ENCODE data around the gene SUSD2. TPM values are rescaled to one million over a fixed set of nuclear protein-coding genes. Genes with fewer than 3 reads are reported as not detected.

Gene SUSD2
- total RNA-seq, 2 experiments from 2014 or later = 0.38 to 0.54 TPM

GRCh38 chr22:24232124-24232523 is 50.8 kb downstream of the SUSD2 start:
- Histone ChIP-seq H3K36me3 (ENCODE audit: insufficient read depth, low read length) (no peaks in the 10 kb centered on the region), H3K27ac (ENCODE audit: low read depth, low read length, poor library complexity, severe bottlenecking) (no peak overlapping the region), H3K9me2 (ENCODE audit: insufficient read depth, low read length) (no peaks in the 10 kb centered on the region), H3K4me3 (ENCODE audit: low read depth, low read length, poor library complexity, severe bottlenecking) (no peak overlapping the region), H3K4me1 (ENCODE audit: insufficient read depth, low read length, poor library complexity, severe bottlenecking) (no peaks in the 10 kb centered on the region), H4K20me1 (ENCODE audit: insufficient read depth, low read length) (no peaks in the 10 kb centered on the region), H3K79me2 (ENCODE audit: insufficient read depth, low read depth, low read length) (no peaks in the 10 kb centered on the region), H3K9me3 (ENCODE audit: low read length) (no peaks in the 10 kb centered on the region), H3K4me2 (ENCODE audit: low read length) (no peak overlapping the region), H2AFZ (ENCODE audit: low read length) (no peak overlapping the region)
- POLR2A ChIA-PET = interaction anchor here (0.8 kb wide), 1 partner anchor 840 kb away, joined by 7 read pairs; no protein-coding TSS in a partner anchor
- BruUV-seq (replicated peaks) = no TSS peak
- TF ChIP-seq EZH2phosphoT487 (IDR thresholded peaks at IDR 0.05; ENCODE audit: borderline replicate concordance, low read depth, low read length) = no peak
- TF ChIP-seq, protein P1, sequence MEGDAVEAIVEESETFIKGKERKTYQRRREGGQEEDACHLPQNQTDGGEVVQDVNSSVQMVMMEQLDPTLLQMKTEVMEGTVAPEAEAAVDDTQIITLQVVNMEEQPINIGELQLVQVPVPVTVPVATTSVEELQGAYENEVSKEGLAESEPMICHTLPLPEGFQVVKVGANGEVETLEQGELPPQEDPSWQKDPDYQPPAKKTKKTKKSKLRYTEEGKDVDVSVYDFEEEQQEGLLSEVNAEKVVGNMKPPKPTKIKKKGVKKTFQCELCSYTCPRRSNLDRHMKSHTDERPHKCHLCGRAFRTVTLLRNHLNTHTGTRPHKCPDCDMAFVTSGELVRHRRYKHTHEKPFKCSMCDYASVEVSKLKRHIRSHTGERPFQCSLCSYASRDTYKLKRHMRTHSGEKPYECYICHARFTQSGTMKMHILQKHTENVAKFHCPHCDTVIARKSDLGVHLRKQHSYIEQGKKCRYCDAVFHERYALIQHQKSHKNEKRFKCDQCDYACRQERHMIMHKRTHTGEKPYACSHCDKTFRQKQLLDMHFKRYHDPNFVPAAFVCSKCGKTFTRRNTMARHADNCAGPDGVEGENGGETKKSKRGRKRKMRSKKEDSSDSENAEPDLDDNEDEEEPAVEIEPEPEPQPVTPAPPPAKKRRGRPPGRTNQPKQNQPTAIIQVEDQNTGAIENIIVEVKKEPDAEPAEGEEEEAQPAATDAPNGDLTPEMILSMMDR (conservative IDR thresholded peaks at IDR 0.05; ENCODE audit: low read length) = no peak
- CTCF ChIA-PET (ENCODE audit: unreplicated experiment) = no interaction called here
- intact Hi-C loops (cut with micrococcal nuclease; ENCODE audit: unreplicated experiment) = no loop called here
- no peak for DNase-seq (ENCODE audit: low spot score)

DNA sequence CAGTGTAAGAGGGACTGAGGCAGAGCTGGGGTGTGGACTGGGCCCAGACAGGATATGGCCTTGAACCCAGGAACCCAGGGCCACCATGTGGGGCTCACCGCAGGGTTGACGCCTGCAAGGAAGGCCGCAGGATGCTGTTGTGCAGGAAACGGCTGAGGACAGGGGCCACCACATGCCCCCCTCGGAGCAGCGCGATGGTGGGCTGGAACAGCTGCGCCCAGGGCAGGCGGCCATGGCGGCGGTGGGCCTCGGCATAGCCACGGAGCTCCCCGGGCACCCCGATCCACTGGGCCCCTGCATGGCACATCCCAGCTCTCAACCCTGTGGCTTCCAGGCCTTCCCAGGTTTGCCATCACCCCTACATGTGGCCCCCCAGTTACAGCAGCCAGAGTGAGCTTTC is 51.4 kb downstream of the SUSD2 start:
- POLR2A ChIA-PET = no interaction called here

GRCh38 chr22:24233235-24233634 is 51.9 kb downstream of the SUSD2 start:
- BruUV-seq (replicated peaks) = no TSS peak
- Histone ChIP-seq H4K20me1 (ENCODE audit: insufficient read depth, low read length) (no peaks in the 10 kb centered on the region), H3K9me3 (ENCODE audit: low read length) (no peaks in the 10 kb centered on the region), H2AFZ (ENCODE audit: low read length) (no peak overlapping the region), H3K79me2 (ENCODE audit: insufficient read depth, low read depth, low read length) (no peaks in the 10 kb centered on the region), H3K4me3 (ENCODE audit: low read depth, low read length, poor library complexity, severe bottlenecking) (no peak overlapping the region), H3K36me3 (ENCODE audit: insufficient read depth, low read length) (no peaks in the 10 kb centered on the region), H3K9me2 (ENCODE audit: insufficient read depth, low read length) (no peaks in the 10 kb centered on the region), H3K4me1 (ENCODE audit: insufficient read depth, low read length, poor library complexity, severe bottlenecking) (no peaks in the 10 kb centered on the region), H3K4me2 (ENCODE audit: low read length) (no peak overlapping the region), H3K27ac (ENCODE audit: low read depth, low read length, poor library complexity, severe bottlenecking) (no peak overlapping the region)
- DNase-seq (ENCODE audit: low spot score) = no peak
- TF ChIP-seq, protein P1 (conservative IDR thresholded peaks at IDR 0.05; ENCODE audit: low read length) = no peak
- no peak for TF ChIP-seq EZH2phosphoT487 (IDR thresholded peaks at IDR 0.05; ENCODE audit: borderline replicate concordance, low read depth, low read length)
- ChIA-PET POLR2A (no interaction called here), CTCF (ENCODE audit: unreplicated experiment) (no interaction called here)
- intact Hi-C loops (cut with micrococcal nuclease; ENCODE audit: unreplicated experiment) = no loop called here

More for the DNA sequence above, 51.4 kb downstream of the SUSD2 start:
- Histone ChIP-seq H3K27ac (ENCODE audit: low read depth, low read length, poor library complexity, severe bottlenecking) (no peak overlapping the region), H4K20me1 (ENCODE audit: insufficient read depth, low read length) (no peaks in the 10 kb centered on the region), H2AFZ (ENCODE audit: low read length) (no peak overlapping the region), H3K4me3 (ENCODE audit: low read depth, low read length, poor library complexity, severe bottlenecking) (no peak overlapping the region), H3K9me3 (ENCODE audit: low read length) (no peaks in the 10 kb centered on the region), H3K4me2 (ENCODE audit: low read length) (no peak overlapping the region), H3K36me3 (ENCODE audit: insufficient read depth, low read length) (no peaks in the 10 kb centered on the region), H3K9me2 (ENCODE audit: insufficient read depth, low read length) (no peaks in the 10 kb centered on the region), H3K4me1 (ENCODE audit: insufficient read depth, low read length, poor library complexity, severe bottlenecking) (no peaks in the 10 kb centered on the region), H3K79me2 (ENCODE audit: insufficient read depth, low read depth, low read length) (no peaks in the 10 kb centered on the region)
- intact Hi-C loops (cut with micrococcal nuclease; ENCODE audit: unreplicated experiment) = no loop called here
- DNase-seq (ENCODE audit: low spot score) = no peak
- BruUV-seq (replicated peaks) = no TSS peak
- no peak for TF ChIP-seq EZH2phosphoT487 (IDR thresholded peaks at IDR 0.05; ENCODE audit: borderline replicate concordance, low read depth, low read length)
- TF ChIP-seq, protein P1 (conservative IDR thresholded peaks at IDR 0.05; ENCODE audit: low read length) = no peak
- CTCF ChIA-PET (ENCODE audit: unreplicated experiment) = no interaction called here
